Activated T-helper 17 cell treated with anti-CD3 and anti-CD28 coated beads, Interleukin-2, amount 50 U/mL, for 72 hours (primary cell): ENCODE data around the gene NCAM2. TPM values are rescaled to one million over a fixed set of nuclear protein-coding genes. Genes with fewer than 3 reads are reported as not detected.

Experiments used
- ATAC-seq: fragments of 150-1000 bp; cut with Tn5 transposase; replicated peaks from 2 replicates; pipeline ENCODE4 v1.10.0; 2021; ENCODE audit warnings: mild to moderate bottlenecking, moderate library complexity
- H3K27ac Mint-ChIP-seq: one replicate; pipeline ENCODE4 v1.8.0; 2022; ENCODE audit warnings: mixed read lengths
- H3K27me3 Mint-ChIP-seq: one replicate; pipeline ENCODE4 v1.8.0; 2022; ENCODE audit warnings: mixed read lengths
- H3K36me3 Mint-ChIP-seq: one replicate; pipeline ENCODE4 v1.8.0; 2022; ENCODE audit warnings: low read depth, mild to moderate bottlenecking, mixed read lengths
- H3K4me1 Mint-ChIP-seq: one replicate; pipeline ENCODE4 v1.8.0; 2022; ENCODE audit warnings: mixed read lengths
- H3K4me3 Mint-ChIP-seq: one replicate; pipeline ENCODE4 v1.8.0; 2022; ENCODE audit warnings: mild to moderate bottlenecking, mixed read lengths
- H3K9me3 Mint-ChIP-seq: one replicate; pipeline ENCODE4 v1.8.0; 2022; ENCODE audit warnings: mixed read lengths
- total RNA-seq, 2 donors: library from RNA; stranded (reverse); gene quantifications; one replicate each; pipeline ENCODE4 v1.2.3, GENCODE V29; 2022

Gene NCAM2
- total RNA-seq, 2 donors from 2014 or later: not detected

GRCh38 chr21:21213297-21213696, 215.1 kb downstream of the NCAM2 start:
- no peak overlapping the region for H3K4me3 Mint-ChIP-seq
- peaks cover 3% of the 10 kb centered on the region for H3K9me3 Mint-ChIP-seq
- no peaks in the 10 kb centered on the region for H3K27me3 Mint-ChIP-seq
- H3K27ac Mint-ChIP-seq: no peak overlapping the region
- no peak for ATAC-seq
- no peaks in the 10 kb centered on the region for H3K36me3 Mint-ChIP-seq
- no peaks in the 10 kb centered on the region for H3K4me1 Mint-ChIP-seq

DNA sequence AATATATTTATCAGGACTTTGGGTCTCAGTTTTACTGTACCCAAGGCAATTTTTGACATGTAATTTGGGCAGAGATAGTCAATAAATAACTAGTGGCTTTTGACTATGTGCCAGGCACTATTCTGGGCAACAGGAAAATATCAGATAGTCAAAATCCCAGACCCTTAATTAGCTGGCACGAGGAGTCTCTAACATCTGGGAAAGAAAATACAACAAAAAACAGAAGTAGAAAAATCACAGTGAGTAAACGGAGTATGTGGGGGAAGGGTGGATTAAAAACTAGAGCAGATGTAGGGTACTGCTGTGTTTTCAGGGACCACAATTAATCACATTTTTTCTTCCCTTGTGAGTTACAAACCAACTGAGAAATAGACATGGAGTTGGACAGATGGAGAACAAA, 217.8 kb downstream of the NCAM2 start:
- no peak for ATAC-seq
- H3K4me3 Mint-ChIP-seq: no peak overlapping the region
- H3K27me3 Mint-ChIP-seq: no peaks in the 10 kb centered on the region
- H3K4me1 Mint-ChIP-seq: no peaks in the 10 kb centered on the region
- H3K36me3 Mint-ChIP-seq: no peaks in the 10 kb centered on the region
- H3K9me3 Mint-ChIP-seq: no peaks in the 10 kb centered on the region
- no peak overlapping the region for H3K27ac Mint-ChIP-seq

- Mint-ChIP-seq H3K4me3 (no peak overlapping the region), H3K27ac (no peak overlapping the region), H3K4me1 (no peaks in the 10 kb centered on the region), H3K36me3 (no peaks in the 10 kb centered on the region), H3K27me3 (no peaks in the 10 kb centered on the region), H3K9me3 (no peaks in the 10 kb centered on the region)
- ATAC-seq: no peak
Observed at GRCh38 chr21:21226472-21226871, 228.3 kb downstream of the NCAM2 start.

GRCh38 chr21:21230672-21231071, 232.5 kb downstream of the NCAM2 start:
- Mint-ChIP-seq H3K27ac (no peak overlapping the region), H3K27me3 (no peaks in the 10 kb centered on the region), H3K36me3 (no peaks in the 10 kb centered on the region), H3K9me3 (no peaks in the 10 kb centered on the region), H3K4me3 (no peak overlapping the region), H3K4me1 (no peaks in the 10 kb centered on the region)
- ATAC-seq: no peak

DNA sequence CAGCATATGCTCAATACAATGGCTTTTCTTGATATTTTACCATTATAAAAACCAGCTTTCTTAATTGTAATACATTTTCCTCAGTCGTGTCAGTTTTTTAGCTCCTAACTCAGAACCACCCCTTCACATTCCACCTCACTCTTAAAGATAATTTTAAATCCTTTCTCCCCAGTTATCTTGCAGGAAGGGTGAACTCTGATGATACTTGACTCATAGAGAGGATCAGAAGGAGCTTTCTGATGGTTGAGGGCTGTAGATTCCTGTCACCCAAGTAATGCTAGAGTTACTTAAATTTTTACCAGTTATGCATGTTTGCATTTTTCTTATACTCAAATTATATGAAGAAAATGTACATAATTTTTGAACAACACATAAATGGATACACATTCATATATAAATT, 233.7 kb downstream of the NCAM2 start:
- no peaks in the 10 kb centered on the region for H3K36me3 Mint-ChIP-seq

DNA sequence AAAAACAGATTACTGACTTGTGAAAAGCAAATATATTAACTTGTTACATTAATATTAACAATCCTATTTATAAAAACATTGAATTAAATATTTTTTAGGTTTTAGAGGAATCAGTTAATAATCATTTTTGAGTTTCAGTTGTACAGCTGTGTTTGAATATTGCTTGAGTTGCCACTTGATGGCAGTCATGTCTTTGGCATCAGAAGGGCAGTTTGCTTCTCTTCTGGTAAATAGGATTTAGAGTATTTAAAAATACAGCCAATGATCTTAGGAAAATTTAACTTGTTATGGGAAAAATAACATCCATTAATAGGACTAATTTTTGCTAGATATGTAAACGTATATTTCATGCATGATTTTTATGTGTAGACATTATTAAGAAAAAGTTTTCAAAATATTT, 234.1 kb downstream of the NCAM2 start:
- Mint-ChIP-seq H3K4me1 (no peaks in the 10 kb centered on the region), H3K27me3 (no peaks in the 10 kb centered on the region), H3K27ac (no peak overlapping the region), H3K36me3 (no peaks in the 10 kb centered on the region), H3K9me3 (no peaks in the 10 kb centered on the region), H3K4me3 (no peak overlapping the region)
- ATAC-seq: no peak

More for the DNA sequence above, 233.7 kb downstream of the NCAM2 start:
- ATAC-seq: no peak
- no peaks in the 10 kb centered on the region for H3K9me3 Mint-ChIP-seq
- H3K4me1 Mint-ChIP-seq: no peaks in the 10 kb centered on the region
- H3K4me3 Mint-ChIP-seq: no peak overlapping the region
- H3K27ac Mint-ChIP-seq: no peak overlapping the region
- no peaks in the 10 kb centered on the region for H3K27me3 Mint-ChIP-seq

DNA sequence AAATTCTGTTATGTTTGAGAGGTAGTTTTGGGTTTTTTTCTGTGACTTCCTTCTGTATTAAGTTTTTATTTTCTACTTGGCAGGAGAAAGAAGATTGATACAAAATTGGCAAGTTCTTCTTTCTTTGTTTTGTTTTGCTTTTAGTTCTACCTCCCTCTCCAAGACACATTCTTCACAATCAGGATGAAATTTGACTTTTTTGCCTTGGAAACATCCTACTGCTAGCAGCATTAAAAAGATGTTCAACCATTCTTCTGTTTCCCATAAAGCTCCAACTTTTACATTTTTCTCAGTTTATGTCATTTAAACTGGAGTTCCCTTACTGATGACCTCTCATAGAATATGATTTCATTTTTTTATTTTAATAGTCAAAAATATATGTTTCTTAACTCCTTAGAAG, 234.8 kb downstream of the NCAM2 start:
- ATAC-seq: no peak
- Mint-ChIP-seq H3K4me1 (no peaks in the 10 kb centered on the region), H3K27ac (no peak overlapping the region), H3K36me3 (no peaks in the 10 kb centered on the region), H3K27me3 (no peaks in the 10 kb centered on the region), H3K9me3 (no peaks in the 10 kb centered on the region), H3K4me3 (no peak overlapping the region)

DNA sequence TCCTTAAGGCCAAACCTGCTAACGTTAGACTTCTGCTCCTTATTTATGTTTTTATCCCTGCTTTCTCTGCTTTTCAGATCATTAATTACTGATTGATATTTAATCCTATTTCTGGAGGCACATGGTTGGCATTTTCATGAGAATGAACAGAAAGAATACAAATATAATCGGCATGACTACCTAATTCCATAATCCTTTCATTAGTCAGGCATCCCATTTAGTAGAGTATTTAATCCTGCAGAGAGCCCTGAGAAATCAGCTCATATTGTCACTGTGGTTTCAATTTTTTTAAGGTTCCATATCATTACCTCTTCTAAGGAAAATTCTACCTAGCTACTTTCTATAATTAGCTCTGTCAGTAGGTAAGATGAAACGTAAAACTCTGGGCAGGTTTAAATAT, 238.8 kb downstream of the NCAM2 start:
- H3K27me3 Mint-ChIP-seq: no peaks in the 10 kb centered on the region

DNA sequence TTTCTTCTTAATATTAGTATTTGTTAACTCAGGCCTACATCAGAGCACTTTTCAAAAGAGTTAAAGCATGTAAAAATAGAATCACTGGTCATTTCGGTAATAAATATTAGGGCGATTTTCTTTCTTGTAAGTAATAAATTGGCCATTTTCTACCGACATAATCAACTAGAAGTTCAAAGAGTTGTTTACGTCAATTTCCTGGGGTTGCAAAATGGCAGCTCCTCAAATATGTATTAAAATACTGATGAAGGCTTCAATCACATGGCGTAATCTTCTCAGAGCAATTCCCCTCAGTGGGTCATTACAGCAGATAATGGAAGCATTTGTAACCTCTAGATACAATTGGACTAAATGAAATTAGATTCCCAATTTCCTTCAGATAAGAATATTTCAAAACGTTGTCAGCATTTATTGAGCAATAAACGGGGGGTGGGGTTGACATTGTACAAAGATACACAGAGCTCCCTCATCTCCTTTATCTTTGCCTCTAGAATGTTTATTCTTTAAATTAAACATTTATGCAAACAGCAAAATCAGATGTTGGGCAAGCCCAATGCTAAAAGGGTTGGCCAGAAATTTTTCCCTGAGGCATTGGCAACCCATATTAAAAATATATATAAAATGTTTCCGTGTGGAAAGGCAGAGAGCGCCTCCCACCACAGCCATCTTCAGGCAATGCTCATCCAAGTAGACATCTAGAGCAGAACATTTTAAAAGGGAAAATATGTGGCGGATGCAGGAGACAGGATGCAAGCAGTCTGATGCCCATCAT, 240.6 kb downstream of the NCAM2 start:
- H3K36me3 Mint-ChIP-seq: no peaks in the 10 kb centered on the region
- H3K27ac Mint-ChIP-seq: no peak overlapping the region
- no peaks in the 10 kb centered on the region for H3K27me3 Mint-ChIP-seq
- ATAC-seq: no peak
- H3K4me3 Mint-ChIP-seq: no peak overlapping the region
- H3K9me3 Mint-ChIP-seq: no peaks in the 10 kb centered on the region
- no peaks in the 10 kb centered on the region for H3K4me1 Mint-ChIP-seq

More for the DNA sequence above, 238.8 kb downstream of the NCAM2 start:
- Mint-ChIP-seq H3K36me3 (no peaks in the 10 kb centered on the region), H3K4me1 (no peaks in the 10 kb centered on the region), H3K27ac (no peak overlapping the region), H3K9me3 (no peaks in the 10 kb centered on the region), H3K4me3 (no peak overlapping the region)
- no peak for ATAC-seq

DNA sequence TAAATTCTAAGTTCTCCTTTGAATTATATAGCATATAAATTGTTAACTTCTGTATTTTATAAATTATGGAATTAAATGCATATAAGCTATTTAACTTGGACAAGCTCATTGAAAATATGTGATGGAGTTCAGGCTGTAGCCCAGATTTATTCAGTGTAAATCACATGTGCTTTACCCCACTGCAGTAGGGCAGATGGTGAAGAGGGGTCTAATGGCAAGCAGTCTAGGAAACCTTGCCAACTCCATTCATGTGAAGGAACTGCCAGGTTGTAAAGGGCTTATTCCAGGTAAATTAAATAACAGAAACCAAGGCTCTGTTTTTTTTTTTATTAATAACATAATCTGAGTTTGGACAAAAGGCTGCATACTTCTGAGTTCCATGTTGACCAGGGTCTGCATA, 243.2 kb downstream of the NCAM2 start:
- Mint-ChIP-seq H3K27me3 (no peaks in the 10 kb centered on the region), H3K36me3 (no peaks in the 10 kb centered on the region), H3K27ac (no peak overlapping the region), H3K9me3 (no peaks in the 10 kb centered on the region), H3K4me1 (no peaks in the 10 kb centered on the region), H3K4me3 (no peak overlapping the region)
- no peak for ATAC-seq

- Mint-ChIP-seq H3K4me3 (no peak overlapping the region), H3K36me3 (no peaks in the 10 kb centered on the region), H3K4me1 (no peaks in the 10 kb centered on the region), H3K27me3 (no peaks in the 10 kb centered on the region), H3K9me3 (no peaks in the 10 kb centered on the region), H3K27ac (no peak overlapping the region)
- ATAC-seq: no peak
Observed at GRCh38 chr21:21246007-21246406, 247.8 kb downstream of the NCAM2 start.

DNA sequence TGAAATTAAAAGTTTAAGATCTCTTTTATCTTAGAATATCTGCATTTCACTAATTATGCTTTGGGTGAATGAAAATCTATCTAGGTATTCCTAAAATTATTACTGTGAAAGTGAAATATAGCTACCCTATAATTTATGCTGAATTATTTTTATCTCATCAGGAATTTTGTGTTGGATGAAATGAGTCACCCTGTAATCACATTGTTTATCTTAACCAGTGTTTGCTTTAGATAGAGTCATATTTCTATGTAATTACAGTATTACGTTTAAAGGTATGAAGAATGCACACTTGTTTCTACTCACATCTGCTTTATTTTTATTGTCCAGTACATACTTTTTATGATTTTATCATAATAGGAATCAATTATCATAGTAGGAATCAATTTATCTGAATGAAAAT, 249.2 kb downstream of the NCAM2 start:
- Mint-ChIP-seq H3K4me3 (no peak overlapping the region), H3K36me3 (no peaks in the 10 kb centered on the region), H3K27me3 (no peaks in the 10 kb centered on the region), H3K27ac (no peak overlapping the region), H3K4me1 (no peaks in the 10 kb centered on the region), H3K9me3 (no peaks in the 10 kb centered on the region)
- no peak for ATAC-seq

- Mint-ChIP-seq H3K36me3 (no peaks in the 10 kb centered on the region), H3K4me3 (no peak overlapping the region), H3K4me1 (no peaks in the 10 kb centered on the region), H3K9me3 (no peaks in the 10 kb centered on the region), H3K27me3 (no peaks in the 10 kb centered on the region), H3K27ac (no peak overlapping the region)
- ATAC-seq: no peak
Observed at GRCh38 chr21:21262048-21262447, 263.8 kb downstream of the NCAM2 start.

DNA sequence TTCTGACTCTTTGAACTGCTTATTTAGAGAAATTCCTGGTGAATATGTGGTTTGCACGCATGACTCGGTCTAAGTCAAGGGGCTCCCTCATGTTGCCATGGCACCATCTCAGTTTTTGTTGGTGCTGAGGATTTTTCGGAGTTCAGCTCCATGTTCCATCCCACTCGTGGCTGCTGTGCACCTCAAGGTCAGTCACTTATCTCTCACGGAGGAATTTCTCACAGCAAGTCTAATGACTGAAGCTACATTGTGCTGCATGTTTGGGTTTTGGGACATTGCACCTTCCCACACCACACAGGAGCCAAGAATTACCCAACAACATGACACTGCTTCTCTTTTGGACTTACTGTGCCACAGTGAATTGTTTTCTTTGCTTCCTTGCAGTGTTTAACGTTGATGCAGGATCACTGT, 269.9 kb downstream of the NCAM2 start:
- Mint-ChIP-seq H3K4me1 (no peaks in the 10 kb centered on the region), H3K36me3 (no peaks in the 10 kb centered on the region), H3K27ac (no peak overlapping the region), H3K9me3 (no peaks in the 10 kb centered on the region), H3K27me3 (no peaks in the 10 kb centered on the region), H3K4me3 (no peak overlapping the region)
- no peak for ATAC-seq

DNA sequence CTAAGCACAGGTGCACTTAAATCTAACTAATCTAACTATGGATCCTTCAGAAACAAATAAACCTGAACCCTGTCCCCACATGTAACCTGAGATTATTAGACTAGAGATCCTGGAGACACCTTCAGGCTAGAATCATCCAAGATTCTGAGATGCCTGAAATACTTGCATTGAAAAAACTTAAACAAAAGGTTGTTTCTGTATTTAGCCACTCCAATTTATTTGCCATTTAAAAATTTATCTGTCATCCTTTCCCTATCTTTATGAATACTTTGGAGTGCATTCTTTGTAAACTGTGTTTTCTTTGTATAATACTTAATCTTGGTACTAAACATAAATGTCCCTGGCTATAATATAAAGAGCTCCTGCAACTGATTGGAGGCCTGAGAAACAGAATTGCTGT, 270.7 kb downstream of the NCAM2 start:
- no peaks in the 10 kb centered on the region for H3K9me3 Mint-ChIP-seq
- no peak overlapping the region for H3K4me3 Mint-ChIP-seq
- no peaks in the 10 kb centered on the region for H3K36me3 Mint-ChIP-seq
- ATAC-seq: no peak
- no peak overlapping the region for H3K27ac Mint-ChIP-seq
- H3K4me1 Mint-ChIP-seq: no peaks in the 10 kb centered on the region
- no peaks in the 10 kb centered on the region for H3K27me3 Mint-ChIP-seq
